ENCODE measurements around the gene MAN1A1. TPM values are rescaled to one million over a fixed set of nuclear protein-coding genes. Genes with fewer than 3 reads are reported as not detected.

Gene MAN1A1
- total RNA-seq, 2 donors from 2014 or later: 17.9 to 27.9 TPM

DNA sequence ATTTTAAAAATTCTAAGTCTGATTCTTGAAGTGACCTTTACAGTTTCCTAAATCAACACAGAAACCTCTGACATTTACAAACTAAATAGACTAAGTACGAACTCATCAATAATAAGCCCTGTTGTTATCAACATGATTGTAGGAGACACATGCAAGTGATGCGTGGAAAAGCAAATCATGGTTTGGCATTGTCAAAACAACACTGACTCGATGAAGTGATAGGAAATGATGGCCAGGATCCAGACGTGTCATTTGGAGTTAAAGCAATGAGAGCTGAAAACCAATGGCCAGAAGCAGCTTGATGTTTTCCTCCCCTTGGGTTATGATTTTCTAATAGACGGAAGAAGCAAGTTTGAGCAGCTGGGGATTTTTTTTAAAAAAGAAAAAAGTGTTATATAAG, 153.7 kb downstream of the MAN1A1 start:
- DNase-seq (ENCODE audit: low spot score): no peak
- no peaks in the 10 kb centered on the region for H3K4me1 ChIP-seq (replicated peaks)
- TF ChIP-seq POLR2A (IDR thresholded peaks at IDR 0.05) (no peak), POLR2AphosphoS5 (IDR thresholded peaks at IDR 0.05) (no peak)
- TF ChIP-seq, protein P1, sequence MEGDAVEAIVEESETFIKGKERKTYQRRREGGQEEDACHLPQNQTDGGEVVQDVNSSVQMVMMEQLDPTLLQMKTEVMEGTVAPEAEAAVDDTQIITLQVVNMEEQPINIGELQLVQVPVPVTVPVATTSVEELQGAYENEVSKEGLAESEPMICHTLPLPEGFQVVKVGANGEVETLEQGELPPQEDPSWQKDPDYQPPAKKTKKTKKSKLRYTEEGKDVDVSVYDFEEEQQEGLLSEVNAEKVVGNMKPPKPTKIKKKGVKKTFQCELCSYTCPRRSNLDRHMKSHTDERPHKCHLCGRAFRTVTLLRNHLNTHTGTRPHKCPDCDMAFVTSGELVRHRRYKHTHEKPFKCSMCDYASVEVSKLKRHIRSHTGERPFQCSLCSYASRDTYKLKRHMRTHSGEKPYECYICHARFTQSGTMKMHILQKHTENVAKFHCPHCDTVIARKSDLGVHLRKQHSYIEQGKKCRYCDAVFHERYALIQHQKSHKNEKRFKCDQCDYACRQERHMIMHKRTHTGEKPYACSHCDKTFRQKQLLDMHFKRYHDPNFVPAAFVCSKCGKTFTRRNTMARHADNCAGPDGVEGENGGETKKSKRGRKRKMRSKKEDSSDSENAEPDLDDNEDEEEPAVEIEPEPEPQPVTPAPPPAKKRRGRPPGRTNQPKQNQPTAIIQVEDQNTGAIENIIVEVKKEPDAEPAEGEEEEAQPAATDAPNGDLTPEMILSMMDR (IDR thresholded peaks at IDR 0.05): no peak
- H3K27me3 ChIP-seq (replicated peaks; ENCODE audit: insufficient read depth): no peaks in the 10 kb centered on the region
- no peaks in the 10 kb centered on the region for H3K36me3 ChIP-seq
- intact Hi-C loops (cut with DNase I): no loop called here
- no peak overlapping the region for H3K27ac ChIP-seq
- 73% methylated on average over 5 of the region's 5 CpGs for WGBS
- H3K9me3 ChIP-seq: no peaks in the 10 kb centered on the region
- H3K4me3 ChIP-seq: no peak overlapping the region

DNA sequence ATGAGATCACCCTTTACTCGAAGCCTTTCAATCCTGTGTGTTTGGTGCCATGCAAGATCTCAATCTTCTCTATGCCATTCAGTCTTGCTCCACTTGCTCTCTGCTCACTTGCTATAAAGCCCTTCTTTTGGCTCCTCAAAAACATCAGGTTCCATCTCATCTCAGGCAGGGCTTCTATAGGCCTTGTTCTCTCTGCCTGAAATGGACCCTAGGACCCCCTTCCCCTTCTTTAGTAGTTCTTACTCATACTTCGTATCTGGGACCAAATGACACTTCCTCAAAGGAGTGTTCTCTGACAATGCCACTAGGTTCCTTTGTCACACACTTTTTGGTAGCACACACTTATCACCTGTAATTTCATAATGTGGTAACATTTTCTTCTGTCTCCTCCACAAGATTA, 154.4 kb downstream of the MAN1A1 start:
- Histone ChIP-seq H3K9me3 (no peaks in the 10 kb centered on the region), H3K27ac (no peak overlapping the region), H3K4me1 (replicated peaks) (no peaks in the 10 kb centered on the region), H3K4me3 (no peak overlapping the region), H3K36me3 (no peaks in the 10 kb centered on the region), H3K27me3 (replicated peaks; ENCODE audit: insufficient read depth) (no peaks in the 10 kb centered on the region)
- DNase-seq (ENCODE audit: low spot score): no peak
- TF ChIP-seq POLR2A (IDR thresholded peaks at IDR 0.05): no peak
- TF ChIP-seq POLR2AphosphoS5 (IDR thresholded peaks at IDR 0.05): no peak
- TF ChIP-seq, protein P1 (IDR thresholded peaks at IDR 0.05): no peak
- intact Hi-C loops (cut with DNase I): no loop called here
- 93% methylated on average over 2 of the region's 2 CpGs for WGBS

DNA sequence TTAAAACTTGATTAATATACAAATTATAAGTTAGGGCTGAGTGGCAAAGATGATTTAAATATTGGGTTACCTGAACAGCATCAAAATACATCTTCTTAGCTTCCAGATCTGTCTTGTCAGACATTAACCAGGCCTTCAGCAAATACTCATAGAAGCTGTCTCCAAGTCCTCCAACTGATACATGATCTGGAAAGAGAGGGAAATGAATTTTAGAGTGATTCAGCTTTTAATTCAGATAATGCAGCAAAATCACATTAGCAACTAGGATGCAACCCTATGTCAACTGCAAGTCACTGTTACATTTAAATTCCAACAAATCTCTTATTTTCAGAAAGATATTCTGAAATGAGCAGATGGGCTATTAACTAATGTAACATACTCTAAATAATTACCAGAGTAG, 155.9 kb downstream of the MAN1A1 start:
- Histone ChIP-seq H3K4me3 (no peak overlapping the region), H3K36me3 (no peaks in the 10 kb centered on the region), H3K27ac (no peak overlapping the region), H3K4me1 (replicated peaks) (no peaks in the 10 kb centered on the region), H3K27me3 (replicated peaks; ENCODE audit: insufficient read depth) (no peaks in the 10 kb centered on the region), H3K9me3 (no peaks in the 10 kb centered on the region)
- TF ChIP-seq POLR2AphosphoS5 (IDR thresholded peaks at IDR 0.05) (no peak), POLR2A (IDR thresholded peaks at IDR 0.05) (no peak)
- TF ChIP-seq, protein P1 (IDR thresholded peaks at IDR 0.05): no peak
- intact Hi-C loops (cut with DNase I): no loop called here
- no peak for DNase-seq (ENCODE audit: low spot score)

DNA sequence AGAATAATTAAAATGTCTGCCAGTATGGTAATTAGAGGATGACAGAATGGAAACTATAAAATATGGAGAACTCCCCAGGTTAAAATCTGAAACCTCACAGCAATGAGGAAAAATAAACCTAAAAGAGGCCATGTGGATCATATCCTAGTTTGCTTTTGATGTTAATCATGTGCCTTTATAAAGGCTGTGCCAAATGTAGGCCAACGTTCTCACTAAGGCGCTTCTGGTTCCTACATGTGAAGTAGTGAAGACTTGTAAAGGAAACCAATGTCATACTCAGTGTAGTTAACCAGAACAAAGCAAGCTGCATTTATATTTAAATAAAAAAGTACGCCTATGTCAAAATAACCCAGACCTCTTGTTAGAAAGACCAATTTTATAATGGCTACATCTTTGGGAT, 157.4 kb downstream of the MAN1A1 start:
- H3K27me3 ChIP-seq (replicated peaks; ENCODE audit: insufficient read depth): no peaks in the 10 kb centered on the region
- H3K4me1 ChIP-seq (replicated peaks): no peaks in the 10 kb centered on the region
- intact Hi-C loops (cut with DNase I): no loop called here
- 70% methylated on average over 3 of the region's 3 CpGs for WGBS
- no peaks in the 10 kb centered on the region for H3K36me3 ChIP-seq
- no peaks in the 10 kb centered on the region for H3K9me3 ChIP-seq
- H3K27ac ChIP-seq: no peak overlapping the region
- H3K4me3 ChIP-seq: no peak overlapping the region
- DNase-seq (ENCODE audit: low spot score): no peak
- TF ChIP-seq POLR2AphosphoS5 (IDR thresholded peaks at IDR 0.05) (no peak), POLR2A (IDR thresholded peaks at IDR 0.05) (no peak)
- TF ChIP-seq, protein P1 (IDR thresholded peaks at IDR 0.05): no peak

DNA sequence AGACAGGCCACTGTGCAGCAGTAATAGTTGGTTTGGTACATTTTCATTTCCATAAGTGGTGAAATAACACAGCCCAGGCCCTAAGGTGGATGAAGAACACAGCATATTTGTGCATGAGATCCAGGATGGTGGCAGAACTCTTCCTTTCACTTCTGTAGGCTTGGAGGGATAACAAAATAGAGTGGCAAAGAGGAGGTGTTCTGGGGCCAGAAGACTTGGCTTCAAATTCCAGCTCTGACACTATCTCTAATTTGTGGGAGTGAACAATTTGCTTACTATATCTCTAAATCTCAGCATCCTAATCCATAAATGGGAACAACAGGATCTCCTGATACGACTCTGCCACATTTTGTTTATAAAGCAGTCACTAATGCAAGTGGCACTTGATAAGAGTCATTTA, 159.4 kb downstream of the MAN1A1 start:
- intact Hi-C loops (cut with DNase I): no loop called here

More for the DNA sequence above, 159.4 kb downstream of the MAN1A1 start:
- no peaks in the 10 kb centered on the region for H3K4me1 ChIP-seq (replicated peaks)
- no peak for DNase-seq (ENCODE audit: low spot score)
- WGBS: 48% methylated on average over 1 of the region's 1 CpG
- H3K27me3 ChIP-seq (replicated peaks; ENCODE audit: insufficient read depth): no peaks in the 10 kb centered on the region
- no peaks in the 10 kb centered on the region for H3K36me3 ChIP-seq
- H3K9me3 ChIP-seq: no peaks in the 10 kb centered on the region
- TF ChIP-seq POLR2AphosphoS5 (IDR thresholded peaks at IDR 0.05) (no peak), POLR2A (IDR thresholded peaks at IDR 0.05) (no peak)
- TF ChIP-seq, protein P1 (IDR thresholded peaks at IDR 0.05): no peak
- no peak overlapping the region for H3K27ac ChIP-seq
- H3K4me3 ChIP-seq: no peak overlapping the region

Data from prostate gland (tissue), 2 donors.